KMS-11 (cell line): ENCODE results near the gene MACC1.
A peak's percentile ranks its signal among the peaks of the same experiment; 100 is the strongest.

ENCODE experiments used
- H2AFZ ChIP-seq: fragments of 200-600 bp; sonication (generic); 2 replicates; pipeline ENCODE4 v1.6.1; 2016; ENCODE audit warnings: antibody characterized with exemption, mixed run types, low read depth
- H3K27ac ChIP-seq: fragments of 200-600 bp; sonication (generic); 2 replicates; pipeline ENCODE4 v1.6.1; 2016; ENCODE audit warnings: mild to moderate bottlenecking, mixed run types
- H3K27me3 ChIP-seq: fragments of 200-600 bp; sonication (generic); 2 replicates; pipeline ENCODE4 v1.6.1; 2017; ENCODE audit warnings: mild to moderate bottlenecking, low read depth, mixed run types, moderate library complexity; ENCODE audit not compliant: insufficient read depth
- H3K36me3 ChIP-seq: fragments of 200-600 bp; sonication (generic); 2 replicates; pipeline ENCODE4 v1.6.1; 2017; ENCODE audit warnings: mild to moderate bottlenecking, mixed run types; ENCODE audit not compliant: insufficient read depth
- H3K4me1 ChIP-seq: fragments of 200-600 bp; sonication (generic); 2 replicates; pipeline ENCODE4 v1.6.1; 2016; ENCODE audit warnings: mild to moderate bottlenecking, low read depth, mixed run types; ENCODE audit not compliant: poor library complexity, severe bottlenecking
- H3K4me2 ChIP-seq: fragments of 200-600 bp; sonication (generic); 2 replicates; pipeline ENCODE4 v1.7.0; 2016; ENCODE audit warnings: mild to moderate bottlenecking, mixed run types
- H3K4me3 ChIP-seq: fragments of 200-600 bp; sonication (generic); IDR thresholded peaks from 2 replicates; pipeline ENCODE4 v1.6.1; 2017; ENCODE audit warnings: low read depth, low read length, mixed read lengths; ENCODE audit not compliant: insufficient read depth
- H3K79me2 ChIP-seq: fragments of 200-600 bp; sonication (generic); 2 replicates; pipeline ENCODE4 v1.6.1; 2016; ENCODE audit warnings: low read depth, mixed run types; ENCODE audit not compliant: insufficient read depth
- H3K9ac ChIP-seq: fragments of 200-600 bp; sonication (generic); 2 replicates; pipeline ENCODE4 v1.6.1; 2016; ENCODE audit warnings: mild to moderate bottlenecking, mixed run types
- H4K20me1 ChIP-seq: fragments of 200-600 bp; sonication (generic); 2 replicates; pipeline ENCODE4 v1.6.1; 2016; ENCODE audit warnings: mild to moderate bottlenecking, mixed run types; ENCODE audit not compliant: insufficient read depth
- TF ChIP-seq, protein P1 (sequence below): fragments of 200-600 bp; sonication (generic); conservative IDR thresholded peaks from 2 replicates; pipeline ENCODE4 v1.6.1; 2017; ENCODE audit warnings: low read depth, mild to moderate bottlenecking, antibody characterized with exemption, low read length, moderate library complexity, mixed read lengths

MACC1 gene, protein sequence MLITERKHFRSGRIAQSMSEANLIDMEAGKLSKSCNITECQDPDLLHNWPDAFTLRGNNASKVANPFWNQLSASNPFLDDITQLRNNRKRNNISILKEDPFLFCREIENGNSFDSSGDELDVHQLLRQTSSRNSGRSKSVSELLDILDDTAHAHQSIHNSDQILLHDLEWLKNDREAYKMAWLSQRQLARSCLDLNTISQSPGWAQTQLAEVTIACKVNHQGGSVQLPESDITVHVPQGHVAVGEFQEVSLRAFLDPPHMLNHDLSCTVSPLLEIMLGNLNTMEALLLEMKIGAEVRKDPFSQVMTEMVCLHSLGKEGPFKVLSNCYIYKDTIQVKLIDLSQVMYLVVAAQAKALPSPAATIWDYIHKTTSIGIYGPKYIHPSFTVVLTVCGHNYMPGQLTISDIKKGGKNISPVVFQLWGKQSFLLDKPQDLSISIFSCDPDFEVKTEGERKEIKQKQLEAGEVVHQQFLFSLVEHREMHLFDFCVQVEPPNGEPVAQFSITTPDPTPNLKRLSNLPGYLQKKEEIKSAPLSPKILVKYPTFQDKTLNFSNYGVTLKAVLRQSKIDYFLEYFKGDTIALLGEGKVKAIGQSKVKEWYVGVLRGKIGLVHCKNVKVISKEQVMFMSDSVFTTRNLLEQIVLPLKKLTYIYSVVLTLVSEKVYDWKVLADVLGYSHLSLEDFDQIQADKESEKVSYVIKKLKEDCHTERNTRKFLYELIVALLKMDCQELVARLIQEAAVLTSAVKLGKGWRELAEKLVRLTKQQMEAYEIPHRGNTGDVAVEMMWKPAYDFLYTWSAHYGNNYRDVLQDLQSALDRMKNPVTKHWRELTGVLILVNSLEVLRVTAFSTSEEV

DNA sequence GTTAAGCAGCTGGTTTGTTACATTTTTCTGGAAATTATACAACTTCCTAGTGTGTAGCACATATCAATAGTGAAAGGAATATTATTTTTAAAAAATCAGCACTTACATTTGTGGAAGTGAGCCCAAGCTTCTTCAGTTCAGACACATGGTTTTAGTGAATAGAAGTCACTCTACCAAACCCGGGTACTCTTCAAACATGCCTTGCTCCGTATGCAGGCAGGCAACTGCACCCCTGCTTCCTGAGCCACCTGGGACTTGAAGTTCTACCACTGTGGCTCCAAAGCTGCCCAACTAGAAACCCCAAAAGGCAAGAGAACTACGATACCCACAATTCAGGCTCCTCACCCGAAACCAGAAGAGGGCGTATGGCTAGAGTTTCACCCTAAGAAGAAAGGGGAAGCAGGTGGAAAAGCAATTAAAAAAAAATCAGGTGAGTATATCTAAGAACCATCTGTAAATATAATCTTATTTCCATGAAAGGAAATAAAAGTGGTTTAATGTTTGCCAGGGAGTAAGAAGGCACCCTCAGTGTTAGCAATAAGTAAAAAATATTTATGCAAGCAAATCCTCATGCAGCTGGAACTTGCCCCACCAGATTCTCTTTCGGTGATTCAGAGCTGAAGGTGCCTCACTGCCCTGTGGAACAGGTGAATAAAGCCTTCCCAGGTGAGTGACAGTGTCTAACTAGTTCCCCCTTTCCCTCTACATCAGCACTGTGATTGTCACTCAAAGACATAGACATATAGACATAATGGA is at the start of gene MACC1:
Gene MACC1, minus strand, starts transcription at position 192 of the 756 bp plus-strand sequence. CDS start 55,522 bp downstream, outside the sequence.
- no peak within 1 kb of the TSS for H3K4me3 ChIP-seq
- peak within 1 kb of the TSS; percentile 16; the same call in 1 of the 2 replicates for H2AFZ ChIP-seq
- H3K9ac ChIP-seq = peak within 1 kb of the TSS; percentile 38

GRCh38 chr7:20264623-20265022 is 47.4 kb upstream of the MACC1 start:
- TF ChIP-seq, protein P1, sequence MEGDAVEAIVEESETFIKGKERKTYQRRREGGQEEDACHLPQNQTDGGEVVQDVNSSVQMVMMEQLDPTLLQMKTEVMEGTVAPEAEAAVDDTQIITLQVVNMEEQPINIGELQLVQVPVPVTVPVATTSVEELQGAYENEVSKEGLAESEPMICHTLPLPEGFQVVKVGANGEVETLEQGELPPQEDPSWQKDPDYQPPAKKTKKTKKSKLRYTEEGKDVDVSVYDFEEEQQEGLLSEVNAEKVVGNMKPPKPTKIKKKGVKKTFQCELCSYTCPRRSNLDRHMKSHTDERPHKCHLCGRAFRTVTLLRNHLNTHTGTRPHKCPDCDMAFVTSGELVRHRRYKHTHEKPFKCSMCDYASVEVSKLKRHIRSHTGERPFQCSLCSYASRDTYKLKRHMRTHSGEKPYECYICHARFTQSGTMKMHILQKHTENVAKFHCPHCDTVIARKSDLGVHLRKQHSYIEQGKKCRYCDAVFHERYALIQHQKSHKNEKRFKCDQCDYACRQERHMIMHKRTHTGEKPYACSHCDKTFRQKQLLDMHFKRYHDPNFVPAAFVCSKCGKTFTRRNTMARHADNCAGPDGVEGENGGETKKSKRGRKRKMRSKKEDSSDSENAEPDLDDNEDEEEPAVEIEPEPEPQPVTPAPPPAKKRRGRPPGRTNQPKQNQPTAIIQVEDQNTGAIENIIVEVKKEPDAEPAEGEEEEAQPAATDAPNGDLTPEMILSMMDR = no peak
- peaks cover 33% of the 10 kb centered on the region for H3K4me1 ChIP-seq
- H3K27ac ChIP-seq = no peak overlapping the region
- H3K79me2 ChIP-seq = no peaks in the 10 kb centered on the region
- no peaks in the 10 kb centered on the region for H3K27me3 ChIP-seq
- no peaks in the 10 kb centered on the region for H3K36me3 ChIP-seq
- no peak overlapping the region for H3K9ac ChIP-seq
- no peaks in the 10 kb centered on the region for H4K20me1 ChIP-seq
- no peak overlapping the region for H3K4me2 ChIP-seq
- no peak overlapping the region for H2AFZ ChIP-seq
- no peak overlapping the region for H3K4me3 ChIP-seq

More for the DNA sequence above, at the start of gene MACC1:
- peak within 1 kb of the TSS; percentile 93 for H3K27ac ChIP-seq
- TF ChIP-seq, protein P1 = peak; percentile 84
- H3K4me1 ChIP-seq = peaks cover 75% of the 10 kb centered on the region
- H3K79me2 ChIP-seq = peaks cover 47% of the 10 kb centered on the region
- H3K27me3 ChIP-seq = no peaks in the 10 kb centered on the region
- no peaks in the 10 kb centered on the region for H4K20me1 ChIP-seq
- no peaks in the 10 kb centered on the region for H3K36me3 ChIP-seq
- peak within 1 kb of the TSS; percentile 69 for H3K4me2 ChIP-seq

GRCh38 chr7:20260223-20260622 is 43.0 kb upstream of the MACC1 start:
- Histone ChIP-seq H3K36me3 (no peaks in the 10 kb centered on the region), H2AFZ (no peak overlapping the region), H3K9ac (no peak overlapping the region), H3K4me2 (no peak overlapping the region), H4K20me1 (no peaks in the 10 kb centered on the region), H3K27ac (no peak overlapping the region), H3K79me2 (no peaks in the 10 kb centered on the region), H3K4me1 (peaks cover 9% of the 10 kb centered on the region), H3K27me3 (no peaks in the 10 kb centered on the region), H3K4me3 (no peak overlapping the region)
- TF ChIP-seq, protein P1 = no peak

DNA sequence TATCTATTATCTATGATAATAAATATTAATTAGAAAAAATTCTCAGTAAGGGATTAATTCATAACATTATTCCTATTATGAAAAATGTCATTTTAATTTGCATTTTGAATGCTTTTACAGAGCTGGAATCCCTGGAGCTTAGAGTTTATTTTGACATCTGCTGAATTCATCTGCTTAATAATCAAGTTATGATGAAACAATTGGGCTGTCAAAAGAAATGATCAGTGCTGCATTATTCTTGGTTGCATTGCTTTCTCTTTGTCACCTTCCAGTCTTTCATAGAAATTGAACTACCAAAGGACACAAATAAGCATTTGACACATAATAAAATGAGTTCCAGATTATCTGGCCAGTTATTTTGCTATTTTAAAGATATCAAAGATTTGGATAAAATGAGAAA is 40.0 kb upstream of the MACC1 start:
- no peak overlapping the region for H3K4me2 ChIP-seq
- H4K20me1 ChIP-seq = no peaks in the 10 kb centered on the region
- TF ChIP-seq, protein P1 = no peak
- H3K4me1 ChIP-seq = no peaks in the 10 kb centered on the region
- no peaks in the 10 kb centered on the region for H3K27me3 ChIP-seq
- no peak overlapping the region for H3K27ac ChIP-seq
- no peak overlapping the region for H3K9ac ChIP-seq
- H3K79me2 ChIP-seq = no peaks in the 10 kb centered on the region
- H2AFZ ChIP-seq = no peak overlapping the region
- no peak overlapping the region for H3K4me3 ChIP-seq
- no peaks in the 10 kb centered on the region for H3K36me3 ChIP-seq
